ENCODE results near the gene TRPC4AP.

- TF ChIP-seq POLR2AphosphoS5 (IDR thresholded peaks at IDR 0.05; ENCODE audit: low read depth, low read length) (no peak), SIN3A (IDR thresholded peaks at IDR 0.05; ENCODE audit: borderline replicate concordance, insufficient read depth, low read length) (no peak)
Observed at GRCh38 chr20:35004051-35004725, 88.4 kb downstream of the TRPC4AP start.

Measured in PFSK-1 (cell line).